ENCODE data around the gene SMARCB1.

SMARCB1 gene

GRCh38 chr22:23878219-23878618, 91.5 kb downstream of the SMARCB1 start:
- no peak for TF ChIP-seq FOXP2 (optimal IDR thresholded peaks at IDR 0.05; ENCODE audit: borderline replicate concordance, extremely low read depth, extremely low read length, insufficient read depth)
- no peak for TF ChIP-seq REST (IDR thresholded peaks at IDR 0.05; ENCODE audit: insufficient read depth in 1 of 2, low read depth in 2 of 2, low read length in 2 of 2)
- TF ChIP-seq SIN3A (IDR thresholded peaks at IDR 0.05; ENCODE audit: borderline replicate concordance, insufficient read depth, low read length) = no peak
- TF ChIP-seq POLR2AphosphoS5 (IDR thresholded peaks at IDR 0.05; ENCODE audit: low read depth, low read length) = no peak
- TF ChIP-seq TAF1 (IDR thresholded peaks at IDR 0.05; ENCODE audit: borderline replicate concordance, insufficient read depth, low read length) = no peak

GRCh38 chr22:23882370-23882769, 95.6 kb downstream of the SMARCB1 start:
- TF ChIP-seq FOXP2 (optimal IDR thresholded peaks at IDR 0.05; ENCODE audit: borderline replicate concordance, extremely low read depth, extremely low read length, insufficient read depth) (no peak), POLR2AphosphoS5 (IDR thresholded peaks at IDR 0.05; ENCODE audit: low read depth, low read length) (no peak), SIN3A (IDR thresholded peaks at IDR 0.05; ENCODE audit: borderline replicate concordance, insufficient read depth, low read length) (no peak), TAF1 (IDR thresholded peaks at IDR 0.05; ENCODE audit: borderline replicate concordance, insufficient read depth, low read length) (no peak), REST (IDR thresholded peaks at IDR 0.05; ENCODE audit: insufficient read depth in 1 of 2, low read depth in 2 of 2, low read length in 2 of 2) (no peak)

GRCh38 chr22:23883658-23884057, 96.9 kb downstream of the SMARCB1 start:
- no peak for TF ChIP-seq POLR2AphosphoS5 (IDR thresholded peaks at IDR 0.05; ENCODE audit: low read depth, low read length)
- no peak for TF ChIP-seq FOXP2 (optimal IDR thresholded peaks at IDR 0.05; ENCODE audit: borderline replicate concordance, extremely low read depth, extremely low read length, insufficient read depth)
- TF ChIP-seq REST (IDR thresholded peaks at IDR 0.05; ENCODE audit: insufficient read depth in 1 of 2, low read depth in 2 of 2, low read length in 2 of 2) = no peak
- no peak for TF ChIP-seq SIN3A (IDR thresholded peaks at IDR 0.05; ENCODE audit: borderline replicate concordance, insufficient read depth, low read length)
- TF ChIP-seq TAF1 (IDR thresholded peaks at IDR 0.05; ENCODE audit: borderline replicate concordance, insufficient read depth, low read length) = no peak

- TF ChIP-seq SIN3A (IDR thresholded peaks at IDR 0.05; ENCODE audit: borderline replicate concordance, insufficient read depth, low read length) (no peak), POLR2AphosphoS5 (IDR thresholded peaks at IDR 0.05; ENCODE audit: low read depth, low read length) (no peak)
Observed at GRCh38 chr22:23884140-23884539, 97.4 kb downstream of the SMARCB1 start.

Measured in PFSK-1 (cell line).